ENCODE data around the gene RNASET2. TPM values are rescaled to one million over a fixed set of nuclear protein-coding genes. Genes with fewer than 3 reads are reported as not detected.

RNASET2 gene
- total and polyA plus RNA-seq, 10 of the 15 experiments (the other 5 are each of a cell fraction or from before 2014, with no cell fraction given), result 5.5 to 225 (median 50.2) TPM

DNA sequence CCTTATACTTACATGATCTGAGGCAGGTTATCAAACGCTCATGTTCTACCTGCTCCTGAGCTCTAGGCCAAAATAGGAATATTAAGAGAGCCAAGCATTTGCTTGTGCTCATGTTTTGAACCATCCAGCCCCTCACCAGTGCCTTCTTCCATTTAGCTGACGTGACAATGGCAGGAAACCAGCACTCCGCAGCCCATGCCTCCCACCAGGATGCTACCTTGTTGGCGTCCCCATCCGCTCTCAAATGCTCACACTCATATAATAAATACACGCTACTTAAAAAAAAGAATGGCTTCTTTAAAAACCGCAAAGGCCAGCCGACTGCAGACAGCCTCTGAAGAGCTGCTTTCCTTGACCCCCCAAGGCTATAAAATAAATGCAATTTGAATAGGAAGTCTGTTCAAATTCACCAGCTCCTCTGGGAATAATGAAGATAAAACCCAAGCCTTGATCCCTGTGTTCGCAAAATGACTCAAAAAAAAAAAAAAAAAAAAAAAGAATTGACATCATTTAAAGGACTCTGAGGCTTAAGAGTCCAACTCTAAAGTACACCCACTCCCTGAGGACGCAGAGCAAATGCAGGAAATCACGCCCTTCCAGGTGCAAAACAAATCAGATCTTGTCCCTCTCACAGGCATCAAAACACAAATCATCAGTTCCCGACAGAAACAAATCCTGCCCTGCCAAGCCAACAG is 29.0 kb downstream of the RNASET2 start:
- SMC1A ChIA-PET (ENCODE audit: uncharacterized antibody, unreplicated experiment), result no interaction called here
- TF ChIP-seq POLR2A (IDR thresholded peaks at IDR 0.05; ENCODE audit: low read depth, low read length) (0 out of 2 replicates have a peak, but pooled peaks have one; percentile 3), FOXM1 (IDR thresholded peaks at IDR 0.05; ENCODE audit: low read depth, low read length) (no peak)
- Histone ChIP-seq H3K27me3 (replicated peaks in 1 of 2; ENCODE audit: control insufficient read depth in 2 of 2, insufficient read depth in 2 of 2, low read length in 1 of 2) (no peaks in the 10 kb centered on the region), H3K79me2 (ENCODE audit: control insufficient read depth, insufficient read depth, low read length) (no peaks in the 10 kb centered on the region), H3K4me2 (ENCODE audit: control insufficient read depth, insufficient read depth) (no peak overlapping the region), H3K4me1 (ENCODE audit: control insufficient read depth, insufficient read depth, low read length) (no peaks in the 10 kb centered on the region), H4K20me1 (ENCODE audit: control insufficient read depth, insufficient read depth) (peaks cover 3% of the 10 kb centered on the region; the same call in 1 of the 2 replicates), H3K36me3 (ENCODE audit: control insufficient read depth in 2 of 2, insufficient read depth in 2 of 2, low read length in 1 of 2) (peaks cover 24 to 28% of the 10 kb centered on the region in 2 experiments), H3K9me3 (replicated peaks; ENCODE audit: control insufficient read depth, insufficient read depth, low read length) (no peaks in the 10 kb centered on the region), H3K4me3 (no peak overlapping the region), H3K9ac (ENCODE audit: control insufficient read depth, insufficient read depth, low read length) (no peak overlapping the region), H2AFZ (ENCODE audit: control insufficient read depth, low read depth, low read length) (no peak overlapping the region), H3K27ac (ENCODE audit: control insufficient read depth, insufficient read depth) (no peak overlapping the region)
- CTCF ChIA-PET, result no interaction called here
- POLR2A ChIA-PET, result interaction anchor here (0.6 kb wide), 3 partner anchors 10 to 30 kb away, joined by 3 to 7 read pairs (median 5); no protein-coding TSS in a partner anchor
- RAD21 ChIA-PET (ENCODE audit: unreplicated experiment), result no interaction called here
- DNase-seq (ENCODE audit: low read depth, low spot score) (no peak), FAIRE-seq (no peak), ATAC-seq (no peak)
- intact Hi-C loops (cut with micrococcal nuclease; ENCODE audit: unreplicated experiment) (no loop called here), in situ Hi-C loops (cut with MboI) (loop anchor here (5.0 kb wide), 1 partner anchor 140 kb away; no protein-coding TSS in a partner anchor)
- WGBS (ENCODE audit: insufficient coverage, insufficient replicate concordance, low lambda C conversion rate, missing lambda C conversion rate), result 98% methylated on average over 11 of the region's 12 CpGs
- BruUV-seq (replicated peaks), result TSS peak; percentile 13

DNA sequence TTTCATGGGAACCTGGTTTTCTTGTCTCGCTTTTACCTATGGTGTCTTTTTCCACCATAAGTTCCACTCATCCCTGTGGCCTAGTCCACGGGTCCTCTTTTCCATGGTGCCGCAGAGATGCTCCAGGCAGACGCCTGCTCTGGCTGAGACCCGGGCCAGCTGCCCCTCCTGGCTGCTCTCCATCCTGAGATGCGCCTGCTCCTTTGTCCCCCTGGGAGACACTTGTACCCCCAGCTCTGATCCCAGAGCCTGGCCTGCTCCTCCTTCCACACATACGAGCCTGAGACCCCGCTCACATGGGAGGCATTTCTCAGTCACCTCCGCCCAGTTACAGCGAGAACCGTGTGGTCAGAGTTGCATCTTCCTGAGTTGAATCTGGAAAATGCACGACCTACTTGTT is 29.6 kb downstream of the RNASET2 start:
- no peak for TF ChIP-seq FOS (IDR thresholded peaks at IDR 0.05; ENCODE audit: borderline replicate concordance, extremely low read depth, insufficient read length)
- no peak for TF ChIP-seq NFYA (IDR thresholded peaks at IDR 0.05; ENCODE audit: borderline replicate concordance, low read depth, low read length)
- 0 out of 2 replicates have a peak, but pooled peaks have one; percentile 9 for TF ChIP-seq POLR2A (IDR thresholded peaks at IDR 0.05; ENCODE audit: low read depth, low read length)
- TF ChIP-seq ZNF207 (IDR thresholded peaks at IDR 0.05; ENCODE audit: borderline replicate concordance), result no peak
- no peak for TF ChIP-seq SMC3 (IDR thresholded peaks at IDR 0.05; ENCODE audit: borderline replicate concordance, low read length)
- SMC1A ChIA-PET (ENCODE audit: uncharacterized antibody, unreplicated experiment), result no interaction called here
- intact Hi-C loops (cut with micrococcal nuclease; ENCODE audit: unreplicated experiment), result no loop called here
- Histone ChIP-seq H3K27me3 (replicated peaks in 1 of 2; ENCODE audit: control insufficient read depth in 2 of 2, insufficient read depth in 2 of 2, low read length in 1 of 2) (no peaks in the 10 kb centered on the region), H3K27ac (ENCODE audit: control insufficient read depth, insufficient read depth) (no peak overlapping the region), H3K36me3 (ENCODE audit: control insufficient read depth in 2 of 2, insufficient read depth in 2 of 2, low read length in 1 of 2) (peaks cover 19 to 23% of the 10 kb centered on the region in 2 experiments), H3K79me2 (ENCODE audit: control insufficient read depth, insufficient read depth, low read length) (no peaks in the 10 kb centered on the region), H4K20me1 (ENCODE audit: control insufficient read depth, insufficient read depth) (peaks cover 3% of the 10 kb centered on the region; the same call in 1 of the 2 replicates), H3K9me3 (replicated peaks; ENCODE audit: control insufficient read depth, insufficient read depth, low read length) (no peaks in the 10 kb centered on the region), H2AFZ (ENCODE audit: control insufficient read depth, low read depth, low read length) (no peak overlapping the region), H3K4me1 (ENCODE audit: control insufficient read depth, insufficient read depth, low read length) (no peaks in the 10 kb centered on the region), H3K9ac (ENCODE audit: control insufficient read depth, insufficient read depth, low read length) (no peak overlapping the region), H3K4me3 (no peak overlapping the region), H3K4me2 (ENCODE audit: control insufficient read depth, insufficient read depth) (no peak overlapping the region)
- RAD21 ChIA-PET (ENCODE audit: unreplicated experiment), result no interaction called here
- FAIRE-seq (no peak), ATAC-seq (no peak), DNase-seq (ENCODE audit: low read depth, low spot score) (no peak)
- 96% methylated on average over 12 of the region's 12 CpGs for WGBS (ENCODE audit: insufficient coverage, insufficient replicate concordance, low lambda C conversion rate, missing lambda C conversion rate)
- POLR2A ChIA-PET, result no interaction called here
- in situ Hi-C loops (cut with MboI), result loop anchor here (5.0 kb wide), 1 partner anchor 139 kb away; no protein-coding TSS in a partner anchor
- no TSS peak for BruUV-seq (replicated peaks)
- CTCF ChIA-PET, result no interaction called here

All from GM12878 (cell line).